GM19438 (cell line): ENCODE data around the gene COX4I1.

Source experiments
- ATAC-seq: cut with Tn5 transposase; IDR thresholded peaks from one replicate; pipeline ENCODE4 v1.9.1; 2021; ENCODE audit warnings: low read depth; ENCODE audit not compliant: unreplicated experiment

The COX4I1 gene

GRCh38 chr16:85765767-85766166 lies 33.7 kb upstream of the COX4I1 start:
- no peak for ATAC-seq

GRCh38 chr16:85767531-85767930 lies 32.0 kb upstream of the COX4I1 start:
- ATAC-seq = no peak

- ATAC-seq = no peak
These were observed 31.3 kb upstream of the COX4I1 start for GRCh38 chr16:85768199-85768598.

GRCh38 chr16:85770741-85771140 lies 28.8 kb upstream of the COX4I1 start:
- no peak for ATAC-seq

- ATAC-seq = no peak
These were observed 26.5 kb upstream of the COX4I1 start for GRCh38 chr16:85773044-85773443.

GRCh38 chr16:85774136-85774535 lies 25.4 kb upstream of the COX4I1 start:
- no peak for ATAC-seq

GRCh38 chr16:85774811-85775210 lies 24.7 kb upstream of the COX4I1 start:
- no peak for ATAC-seq

- no peak for ATAC-seq
These were observed 21.7 kb upstream of the COX4I1 start for GRCh38 chr16:85777583-85778310.

GRCh38 chr16:85778873-85779272 lies 20.6 kb upstream of the COX4I1 start:
- ATAC-seq = no peak

- no peak for ATAC-seq
These were observed 19.2 kb upstream of the COX4I1 start for GRCh38 chr16:85780281-85780680.

- no peak for ATAC-seq
These were observed 18.3 kb upstream of the COX4I1 start for GRCh38 chr16:85781156-85781555.

- no peak for ATAC-seq
These were observed 17.7 kb upstream of the COX4I1 start for GRCh38 chr16:85781695-85782370.

GRCh38 chr16:85782451-85782850 lies 17.0 kb upstream of the COX4I1 start:
- no peak for ATAC-seq

- no peak for ATAC-seq
These were observed 16.1 kb upstream of the COX4I1 start for GRCh38 chr16:85783441-85783840.

GRCh38 chr16:85784813-85785212 lies 14.7 kb upstream of the COX4I1 start:
- no peak for ATAC-seq

- ATAC-seq = no peak
These were observed 13.6 kb upstream of the COX4I1 start for GRCh38 chr16:85785927-85786326.

GRCh38 chr16:85788819-85789218 lies 10.7 kb upstream of the COX4I1 start:
- no peak for ATAC-seq

GRCh38 chr16:85789773-85790172 lies 9.7 kb upstream of the COX4I1 start:
- no peak for ATAC-seq

GRCh38 chr16:85793662-85794298 lies 5.7 kb upstream of the COX4I1 start:
- ATAC-seq = no peak

- ATAC-seq = no peak
These were observed 4.8 kb upstream of the COX4I1 start for GRCh38 chr16:85794696-85795095.

GRCh38 chr16:85796152-85796551 lies 3.3 kb upstream of the COX4I1 start:
- no peak for ATAC-seq

- no peak for ATAC-seq
These were observed 2.9 kb upstream of the COX4I1 start for GRCh38 chr16:85796599-85796998.
